PC-9 (cell line): ENCODE results near the gene NFATC1. TPM values are rescaled to one million over a fixed set of nuclear protein-coding genes. Genes with fewer than 3 reads are reported as not detected.

Source experiments
- BruUV-seq: library from RNA; stranded (reverse); fragments of 400-500 nt; replicated peaks from 2 replicates; lab custom pipeline; 2021; lab: Mats Ljungman, UMichigan
- CTCF ChIA-PET: fragments of 300-600 bp; sonication (Branson Sonifier 250); formaldehyde crosslinking; loops from one replicate; lab custom pipeline; 2022; ENCODE audit warnings: antibody characterized with exemption; lab: Charles Lee
- POLR2A ChIA-PET: fragments of 300-600 bp; sonication (Branson Sonifier 250); formaldehyde crosslinking; loops from one replicate; lab custom pipeline; 2022; ENCODE audit warnings: antibody characterized with exemption; ENCODE audit not compliant: unreplicated experiment; lab: Charles Lee
- DNase-seq, 2 experiments: peaks; one replicate each; pipeline versions ENCODE4 v3.0.0 to v3.0.0-alpha.2; 2015 to 2022; ENCODE audit warnings: mixed read lengths in 1 of 2
- H2AFZ ChIP-seq: fragments of 200-600 bp; sonication (generic); 2 replicates; pipeline ENCODE4 v1.8.1; 2017; ENCODE audit warnings: antibody characterized with exemption
- H3F3A ChIP-seq: fragments of 200-600 bp; sonication (generic); 2 replicates; pipeline ENCODE4 v1.8.1; 2017; ENCODE audit warnings: antibody characterized with exemption, mild to moderate bottlenecking, low read depth; ENCODE audit not compliant: insufficient read depth
- H3K27ac ChIP-seq: fragments of 200-600 bp; sonication (generic); 2 replicates; pipeline ENCODE4 v1.6.1; 2016; ENCODE audit warnings: mixed run types
- H3K27me3 ChIP-seq: fragments of 200-600 bp; sonication (generic); 2 replicates; pipeline ENCODE4 v1.6.1; 2016; ENCODE audit warnings: low read depth, mixed run types; ENCODE audit not compliant: insufficient read depth
- H3K36me3 ChIP-seq: fragments of 200-600 bp; sonication (generic); 2 replicates; pipeline ENCODE4 v1.6.1; 2016; ENCODE audit warnings: low read depth, mixed run types
- H3K4me1 ChIP-seq: fragments of 200-600 bp; sonication (generic); replicated peaks from 2 replicates; pipeline ENCODE4 v1.6.1; 2016; ENCODE audit warnings: mixed run types; ENCODE audit not compliant: insufficient read depth
- H3K4me2 ChIP-seq: fragments of 200-600 bp; sonication (generic); 2 replicates; pipeline ENCODE4 v1.6.1; 2017; ENCODE audit warnings: mixed run types
- H3K4me3 ChIP-seq: fragments of 200-600 bp; sonication (generic); 2 replicates; pipeline ENCODE4 v1.6.1; 2016; ENCODE audit warnings: mixed run types
- H3K79me2 ChIP-seq: fragments of 200-600 bp; sonication (generic); 2 replicates; pipeline ENCODE4 v1.6.1; 2017; ENCODE audit warnings: low read depth, mixed run types
- H3K9me2 ChIP-seq: fragments of 200-600 bp; sonication (generic); 2 replicates; pipeline ENCODE4 v1.8.1; 2017; ENCODE audit warnings: mild to moderate bottlenecking; ENCODE audit not compliant: insufficient read depth
- H3K9me3 ChIP-seq: fragments of 200-600 bp; sonication (generic); 2 replicates; pipeline ENCODE4 v1.8.1; 2016; ENCODE audit warnings: low read depth; ENCODE audit not compliant: insufficient read depth
- H4K20me1 ChIP-seq: fragments of 200-600 bp; sonication (generic); 2 replicates; pipeline ENCODE4 v1.8.1; 2017; ENCODE audit not compliant: insufficient read depth
- CTCF ChIP-seq: fragments of 200-600 bp; sonication (generic); conservative IDR thresholded peaks from 2 replicates; pipeline ENCODE4 v1.6.1; 2017; ENCODE audit warnings: mixed run types, antibody characterized with exemption, mild to moderate bottlenecking, moderate library complexity
- EZH2 ChIP-seq: fragments of 200-600 bp; sonication (generic); IDR thresholded peaks from 2 replicates; pipeline ENCODE4 v1.8.0; 2017; ENCODE audit warnings: antibody characterized with exemption, low read depth
- intact Hi-C: fragments of 100-400 bp; cut with micrococcal nuclease; formaldehyde crosslinking; loops from one replicate; pipeline ENCODE4 v1.10.0; 2022; ENCODE audit not compliant: unreplicated experiment
- total RNA-seq: library from RNA; stranded (reverse); gene quantifications from 2 replicates; pipeline ENCODE4 v1.2.3, GENCODE V29; 2021

Gene NFATC1
- total RNA-seq, 1 experiment from 2014 or later = 2.6 TPM

- H3K27ac ChIP-seq = no peak overlapping the region
- no TSS peak for BruUV-seq
- no peaks in the 10 kb centered on the region for H3K36me3 ChIP-seq
- no peak for TF ChIP-seq CTCF
- no peak for TF ChIP-seq EZH2
- peak overlapping the region; percentile 53; the same call in 1 of the 2 replicates for H3K4me3 ChIP-seq
- H3K4me2 ChIP-seq = peak overlapping the region; percentile 65
- H3K4me1 ChIP-seq = peaks cover 10% of the 10 kb centered on the region
- intact Hi-C loops = no loop called here
- H3K9me3 ChIP-seq = no peaks in the 10 kb centered on the region
- no peaks in the 10 kb centered on the region for H4K20me1 ChIP-seq
- peak overlapping the region; percentile 62; the same call in 1 of the 2 replicates for H2AFZ ChIP-seq
- ChIA-PET POLR2A (no interaction called here), CTCF (no interaction called here)
- H3F3A ChIP-seq = 0 out of 2 replicates have a peak, but pooled peaks cover 9% of the 10 kb centered on the region
- H3K27me3 ChIP-seq = no peaks in the 10 kb centered on the region
- no peak for DNase-seq
- no peaks in the 10 kb centered on the region for H3K79me2 ChIP-seq
- no peaks in the 10 kb centered on the region for H3K9me2 ChIP-seq
These were observed 4.4 kb downstream of the NFATC1 start for GRCh38 chr18:79400091-79400590.

DNA sequence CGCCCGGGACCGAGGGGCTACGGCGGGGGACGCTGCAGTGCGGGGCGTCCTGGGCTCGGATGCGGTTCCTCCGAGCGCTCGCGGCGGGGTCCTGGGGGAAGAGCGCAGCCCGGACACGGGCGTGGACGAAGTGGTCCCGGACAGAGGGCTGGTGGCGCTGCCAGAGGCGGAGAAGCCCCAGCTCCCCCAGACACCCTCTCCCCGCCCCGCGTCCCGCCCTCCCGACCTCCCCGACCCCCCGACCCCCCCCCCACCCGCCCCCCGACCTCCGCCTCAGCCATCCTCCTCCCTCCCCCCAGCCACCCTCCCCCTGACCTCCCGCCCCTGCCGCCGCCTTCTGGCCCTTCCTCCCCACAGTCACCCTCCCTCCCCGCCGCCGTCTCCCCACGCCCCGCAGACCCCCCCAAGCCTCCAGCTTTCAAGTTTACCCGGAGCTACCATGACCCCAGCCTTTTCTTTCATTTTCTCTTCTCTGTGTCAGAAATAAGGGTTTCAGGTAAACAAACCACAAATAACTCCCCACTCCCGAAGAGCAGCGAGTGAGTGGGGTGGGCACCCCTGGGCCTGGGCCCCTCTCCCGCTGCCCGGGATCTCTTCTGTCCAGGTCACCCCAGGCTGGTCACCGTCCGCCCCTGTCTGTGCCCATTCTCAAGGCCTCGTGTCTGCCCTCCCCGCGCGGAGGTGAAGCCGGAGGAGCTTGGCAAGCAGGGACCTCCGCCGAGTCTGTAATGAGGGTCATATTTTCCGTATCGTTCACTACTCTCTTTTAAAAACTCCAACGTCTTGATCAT is 5.1 kb downstream of the NFATC1 start:
- Histone ChIP-seq H3K27ac (no peak overlapping the region), H3F3A (0 out of 2 replicates have a peak, but pooled peaks cover 9% of the 10 kb centered on the region), H3K9me2 (no peaks in the 10 kb centered on the region), H3K4me3 (peak overlapping the region; percentile 53; the same call in 1 of the 2 replicates), H2AFZ (peak overlapping the region; percentile 62; the same call in 1 of the 2 replicates), H3K27me3 (no peaks in the 10 kb centered on the region), H3K9me3 (no peaks in the 10 kb centered on the region), H3K79me2 (no peaks in the 10 kb centered on the region), H4K20me1 (no peaks in the 10 kb centered on the region), H3K36me3 (no peaks in the 10 kb centered on the region), H3K4me2 (peak overlapping the region; percentile 65), H3K4me1 (peaks cover 10% of the 10 kb centered on the region)
- no TSS peak for BruUV-seq
- intact Hi-C loops = no loop called here
- DNase-seq = no peak
- CTCF ChIA-PET = no interaction called here
- POLR2A ChIA-PET = no interaction called here
- TF ChIP-seq EZH2 = no peak
- no peak for TF ChIP-seq CTCF

DNA sequence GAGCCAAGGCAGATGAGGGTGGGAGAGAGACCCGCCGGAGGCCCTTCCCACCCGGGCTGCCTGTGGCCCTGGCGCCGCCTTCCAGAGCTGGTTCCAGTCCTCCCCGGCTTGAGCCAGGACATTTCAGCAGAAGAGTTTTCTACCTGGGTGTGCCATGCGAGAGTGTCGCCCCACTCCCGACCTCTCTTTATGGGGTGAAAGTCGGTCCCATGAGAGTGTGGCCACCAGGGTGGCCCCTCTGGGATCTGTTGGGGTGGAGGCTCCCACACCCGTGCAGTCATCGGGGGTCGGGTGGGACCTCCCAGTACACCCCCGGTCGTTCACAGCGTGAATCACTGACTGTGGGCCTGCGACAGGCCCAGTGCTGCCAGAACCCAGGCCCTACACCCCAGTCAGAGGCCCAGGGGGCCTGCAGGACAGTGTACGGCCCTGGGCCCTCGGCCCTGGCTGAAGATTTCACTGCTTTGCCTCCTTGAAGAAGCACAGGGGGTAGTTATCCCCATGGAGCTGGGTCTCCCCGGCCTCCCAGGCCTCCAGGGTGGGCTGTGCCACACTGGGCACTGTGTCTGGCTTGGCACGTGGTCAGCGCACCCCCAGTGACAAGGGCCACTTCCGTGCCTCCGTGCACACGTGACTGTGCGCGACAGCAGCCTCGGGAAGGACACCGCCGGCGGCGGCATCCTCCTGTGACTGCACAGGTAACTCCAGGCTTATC is 5.9 kb downstream of the NFATC1 start:
- DNase-seq = no peak
- Histone ChIP-seq H3K9me2 (no peaks in the 10 kb centered on the region), H3K4me1 (peaks cover 10% of the 10 kb centered on the region), H3F3A (0 out of 2 replicates have a peak, but pooled peaks cover 9% of the 10 kb centered on the region), H2AFZ (no peak overlapping the region), H3K79me2 (no peaks in the 10 kb centered on the region), H3K36me3 (no peaks in the 10 kb centered on the region), H3K9me3 (no peaks in the 10 kb centered on the region), H3K4me3 (no peak overlapping the region), H3K4me2 (no peak overlapping the region), H3K27me3 (no peaks in the 10 kb centered on the region), H4K20me1 (no peaks in the 10 kb centered on the region), H3K27ac (no peak overlapping the region)
- TF ChIP-seq EZH2 (no peak), CTCF (no peak)
- intact Hi-C loops = no loop called here
- POLR2A ChIA-PET = no interaction called here
- BruUV-seq = no TSS peak
- CTCF ChIA-PET = no interaction called here
